Measurements from ENCODE around the gene UBL4B. TPM values are rescaled to one million over a fixed set of nuclear protein-coding genes. Genes with fewer than 3 reads are reported as not detected.

UBL4B gene, protein sequence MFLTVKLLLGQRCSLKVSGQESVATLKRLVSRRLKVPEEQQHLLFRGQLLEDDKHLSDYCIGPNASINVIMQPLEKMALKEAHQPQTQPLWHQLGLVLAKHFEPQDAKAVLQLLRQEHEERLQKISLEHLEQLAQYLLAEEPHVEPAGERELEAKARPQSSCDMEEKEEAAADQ
- total RNA-seq: not detected in 3 replicates
- long read RNA-seq: 0 reads

DNA sequence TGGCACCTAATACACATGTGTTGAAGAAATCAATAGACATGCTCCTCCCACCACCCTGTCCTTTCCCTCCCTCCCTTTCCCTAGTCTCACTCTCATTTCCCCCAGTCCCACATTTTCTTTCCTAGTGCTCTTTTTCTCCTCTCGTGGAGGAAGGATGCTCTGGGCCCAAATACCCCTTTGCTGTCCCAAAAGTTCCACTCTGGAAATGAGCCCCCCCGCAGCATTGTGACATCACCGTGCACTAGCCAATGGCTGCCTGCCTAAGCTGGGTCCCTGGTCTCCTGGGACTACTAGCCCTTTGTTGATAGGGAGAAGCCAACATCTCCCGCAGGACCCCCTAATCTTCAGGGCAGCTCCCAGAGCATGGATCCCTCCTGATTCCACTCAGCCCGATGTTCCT is at the start of gene UBL4B:
Gene UBL4B (plus strand): TSS at position 301 of the 400 bp plus-strand sequence. CDS start 92 bp downstream, at position 393.
- TF ChIP-seq, protein P1, sequence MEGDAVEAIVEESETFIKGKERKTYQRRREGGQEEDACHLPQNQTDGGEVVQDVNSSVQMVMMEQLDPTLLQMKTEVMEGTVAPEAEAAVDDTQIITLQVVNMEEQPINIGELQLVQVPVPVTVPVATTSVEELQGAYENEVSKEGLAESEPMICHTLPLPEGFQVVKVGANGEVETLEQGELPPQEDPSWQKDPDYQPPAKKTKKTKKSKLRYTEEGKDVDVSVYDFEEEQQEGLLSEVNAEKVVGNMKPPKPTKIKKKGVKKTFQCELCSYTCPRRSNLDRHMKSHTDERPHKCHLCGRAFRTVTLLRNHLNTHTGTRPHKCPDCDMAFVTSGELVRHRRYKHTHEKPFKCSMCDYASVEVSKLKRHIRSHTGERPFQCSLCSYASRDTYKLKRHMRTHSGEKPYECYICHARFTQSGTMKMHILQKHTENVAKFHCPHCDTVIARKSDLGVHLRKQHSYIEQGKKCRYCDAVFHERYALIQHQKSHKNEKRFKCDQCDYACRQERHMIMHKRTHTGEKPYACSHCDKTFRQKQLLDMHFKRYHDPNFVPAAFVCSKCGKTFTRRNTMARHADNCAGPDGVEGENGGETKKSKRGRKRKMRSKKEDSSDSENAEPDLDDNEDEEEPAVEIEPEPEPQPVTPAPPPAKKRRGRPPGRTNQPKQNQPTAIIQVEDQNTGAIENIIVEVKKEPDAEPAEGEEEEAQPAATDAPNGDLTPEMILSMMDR (IDR thresholded peaks at IDR 0.05): no peak
- Mint-ChIP-seq H3K36me3 (ENCODE audit: low read depth) (no peaks in the 10 kb centered on the region), H3K27ac (ENCODE audit: unreplicated experiment) (no peak within 1 kb of the TSS), H3K4me1 (ENCODE audit: low read depth) (peaks cover 7% of the 10 kb centered on the region), H3K27me3 (ENCODE audit: low read depth) (peaks cover 10% of the 10 kb centered on the region), H3K9me3 (ENCODE audit: low read depth) (no peaks in the 10 kb centered on the region), H3K4me3 (ENCODE audit: unreplicated experiment) (no peak within 1 kb of the TSS)
- no peak for DNase-seq (ENCODE audit: low spot score)

DNA sequence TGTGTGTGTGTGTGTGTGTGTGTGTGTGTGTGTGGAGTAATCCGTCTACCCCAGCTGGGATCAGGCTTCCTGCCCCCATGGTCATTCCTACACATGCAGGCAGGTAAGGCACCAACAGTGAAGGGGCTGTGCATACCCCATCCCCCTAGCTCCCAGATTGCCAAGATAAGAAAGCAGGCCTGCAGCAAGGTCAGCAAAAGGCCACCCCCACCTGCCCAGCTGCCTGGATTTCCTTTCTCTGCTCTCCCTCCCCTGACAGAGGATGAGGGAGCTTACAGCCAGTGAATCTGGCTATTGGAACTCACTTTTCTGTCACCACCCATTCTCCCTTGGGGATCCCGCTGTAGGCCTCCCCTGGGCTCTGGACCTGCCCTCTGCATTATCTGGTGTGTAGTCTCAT is 49.6 kb upstream of the UBL4B start:
- peaks cover 15% of the 10 kb centered on the region for H3K36me3 Mint-ChIP-seq (ENCODE audit: low read depth)
- no peak overlapping the region for H3K4me3 Mint-ChIP-seq (ENCODE audit: unreplicated experiment)
- no peak for DNase-seq (ENCODE audit: low spot score)
- TF ChIP-seq, protein P1 (IDR thresholded peaks at IDR 0.05): no peak
- no peaks in the 10 kb centered on the region for H3K9me3 Mint-ChIP-seq (ENCODE audit: low read depth)
- peaks cover 16% of the 10 kb centered on the region for H3K27me3 Mint-ChIP-seq (ENCODE audit: low read depth)
- no peak overlapping the region for H3K27ac Mint-ChIP-seq (ENCODE audit: unreplicated experiment)
- H3K4me1 Mint-ChIP-seq (ENCODE audit: low read depth): peaks cover 4% of the 10 kb centered on the region

DNA sequence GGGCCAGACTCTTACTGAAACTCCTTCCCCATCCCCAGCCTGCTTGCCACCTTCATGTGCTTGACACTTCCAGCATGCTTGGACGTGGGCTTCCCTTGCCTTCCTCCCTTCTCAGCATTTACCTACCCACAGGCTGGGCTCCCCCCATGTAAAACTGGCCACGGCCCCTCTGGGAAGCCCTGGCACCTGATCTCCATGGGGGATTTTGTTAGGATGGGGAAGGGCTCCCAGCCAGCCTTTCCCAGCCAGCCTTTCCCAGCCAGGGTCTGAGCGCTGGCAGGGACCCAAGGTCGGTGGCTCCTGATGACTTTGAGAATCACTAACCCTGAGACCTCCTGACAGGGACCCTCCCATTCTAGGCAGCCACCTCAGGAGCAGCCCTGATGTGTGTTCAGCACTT is 48.5 kb upstream of the UBL4B start:
- Mint-ChIP-seq H3K9me3 (ENCODE audit: low read depth) (no peaks in the 10 kb centered on the region), H3K36me3 (ENCODE audit: low read depth) (peaks cover 11% of the 10 kb centered on the region), H3K27ac (ENCODE audit: unreplicated experiment) (no peak overlapping the region), H3K4me1 (ENCODE audit: low read depth) (peaks cover 4% of the 10 kb centered on the region), H3K4me3 (ENCODE audit: unreplicated experiment) (no peak overlapping the region), H3K27me3 (ENCODE audit: low read depth) (peaks cover 25% of the 10 kb centered on the region)
- TF ChIP-seq, protein P1 (IDR thresholded peaks at IDR 0.05): no peak
- no peak for DNase-seq (ENCODE audit: low spot score)

DNA sequence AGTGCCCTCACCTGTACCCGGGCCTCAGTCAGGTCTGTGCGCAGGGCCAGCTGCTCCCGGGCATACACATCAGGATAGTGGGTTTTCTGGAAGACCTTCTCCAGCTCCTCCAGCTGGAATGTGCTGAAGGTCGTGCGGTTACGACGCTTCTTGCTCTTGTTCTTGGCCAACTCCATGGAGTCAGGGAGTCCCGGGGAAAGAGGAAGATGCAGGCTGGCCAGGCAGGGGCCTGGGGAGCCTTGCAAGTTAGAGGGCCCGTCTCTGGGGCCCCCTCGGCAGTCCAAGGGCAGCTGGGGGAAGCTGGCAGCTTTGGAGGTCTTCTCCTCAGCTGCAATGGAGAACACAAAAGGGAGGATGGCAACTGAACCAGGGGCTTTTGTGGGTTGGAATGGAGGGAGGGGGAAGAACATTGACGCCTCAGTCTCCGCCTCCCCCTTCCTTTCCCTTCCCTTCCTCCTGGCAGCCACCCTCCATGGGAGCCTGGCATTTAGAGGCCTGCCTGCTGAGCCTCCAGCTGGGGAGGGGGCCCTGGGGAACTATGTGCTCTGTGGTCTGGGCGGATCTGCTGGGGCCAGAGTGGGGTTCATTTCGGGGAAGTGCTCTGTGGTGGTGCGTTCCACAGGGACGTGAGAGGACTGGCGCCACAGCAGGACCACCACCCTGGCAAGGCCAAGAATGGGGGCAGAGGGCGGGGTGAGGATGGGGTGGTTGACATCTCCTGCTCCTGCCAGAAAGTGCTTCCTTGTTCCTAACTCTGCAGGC is 47.5 kb upstream of the UBL4B start:
- H3K9me3 Mint-ChIP-seq (ENCODE audit: low read depth): no peaks in the 10 kb centered on the region
- no peak for DNase-seq (ENCODE audit: low spot score)
- peaks cover 28% of the 10 kb centered on the region for H3K27me3 Mint-ChIP-seq (ENCODE audit: low read depth)
- no peak overlapping the region for H3K27ac Mint-ChIP-seq (ENCODE audit: unreplicated experiment)
- no peak overlapping the region for H3K4me3 Mint-ChIP-seq (ENCODE audit: unreplicated experiment)
- peaks cover 8% of the 10 kb centered on the region for H3K36me3 Mint-ChIP-seq (ENCODE audit: low read depth)
- H3K4me1 Mint-ChIP-seq (ENCODE audit: low read depth): peaks cover 4% of the 10 kb centered on the region
- TF ChIP-seq, protein P1 (IDR thresholded peaks at IDR 0.05): no peak

DNA sequence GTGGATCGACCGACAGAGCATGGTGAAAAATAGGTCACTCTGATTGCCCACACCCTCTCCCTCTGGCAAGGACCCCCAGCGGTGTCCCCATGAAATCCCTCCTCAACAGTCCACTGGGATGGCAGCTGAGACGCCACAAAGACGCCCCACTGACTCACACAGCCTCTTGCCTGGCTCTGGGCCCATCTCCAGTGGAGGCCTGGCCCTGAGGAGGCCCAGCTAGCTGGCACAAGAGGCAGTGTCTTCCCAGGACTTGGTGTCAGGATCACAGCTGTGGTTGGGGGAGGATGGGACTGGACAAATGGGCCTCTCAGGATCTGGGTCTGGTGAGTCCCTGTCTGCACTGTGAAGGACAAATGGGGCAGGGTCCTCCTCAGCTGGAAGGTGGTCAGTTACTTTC is 46.4 kb upstream of the UBL4B start:
- DNase-seq (ENCODE audit: low spot score): no peak
- TF ChIP-seq, protein P1 (IDR thresholded peaks at IDR 0.05): no peak
- peaks cover 4% of the 10 kb centered on the region for H3K4me1 Mint-ChIP-seq (ENCODE audit: low read depth)
- H3K36me3 Mint-ChIP-seq (ENCODE audit: low read depth): peaks cover 6% of the 10 kb centered on the region
- H3K27ac Mint-ChIP-seq (ENCODE audit: unreplicated experiment): no peak overlapping the region
- H3K27me3 Mint-ChIP-seq (ENCODE audit: low read depth): peaks cover 31% of the 10 kb centered on the region
- no peaks in the 10 kb centered on the region for H3K9me3 Mint-ChIP-seq (ENCODE audit: low read depth)
- H3K4me3 Mint-ChIP-seq (ENCODE audit: unreplicated experiment): no peak overlapping the region
